GM12892 (cell line): Measurements from ENCODE around the gene BRD9.

Experiments
- POLR2A ChIP-seq: IDR thresholded peaks from 2 replicates; pipeline ENCODE4 v1.6.1; 2011; ENCODE audit warnings: low read depth, low read length, control low read depth
- POLR2AphosphoS5 ChIP-seq: IDR thresholded peaks from 2 replicates; pipeline ENCODE4 v1.6.1; 2011; ENCODE audit warnings: low read depth, low read length, control low read depth
- TAF1 ChIP-seq: IDR thresholded peaks from 2 replicates; pipeline ENCODE4 v1.6.1; 2011; ENCODE audit warnings: low read depth, mild to moderate bottlenecking, control low read depth, low read length, borderline replicate concordance

GRCh38 chr5:886036-886435 is 6.6 kb downstream of the BRD9 start:
- TF ChIP-seq POLR2A (no peak), POLR2AphosphoS5 (no peak), TAF1 (no peak)
